Effector CD8-positive, alpha-beta T cell (primary cell): ENCODE data around the gene GPC4.
"Not testable (repeated sequence)": the region's sequence is repeated elsewhere in the genome, so short reads cannot be mapped to it uniquely, and the experiment has no call there.

Experiments
- DNase-seq: peaks from one replicate; lab custom pipeline; 2025; lab: John Stamatoyannopoulos, UW

GPC4 gene

GRCh38 chrX:133365871-133366611 is 49.2 kb downstream of the GPC4 start:
- DNase-seq = no peak

DNA sequence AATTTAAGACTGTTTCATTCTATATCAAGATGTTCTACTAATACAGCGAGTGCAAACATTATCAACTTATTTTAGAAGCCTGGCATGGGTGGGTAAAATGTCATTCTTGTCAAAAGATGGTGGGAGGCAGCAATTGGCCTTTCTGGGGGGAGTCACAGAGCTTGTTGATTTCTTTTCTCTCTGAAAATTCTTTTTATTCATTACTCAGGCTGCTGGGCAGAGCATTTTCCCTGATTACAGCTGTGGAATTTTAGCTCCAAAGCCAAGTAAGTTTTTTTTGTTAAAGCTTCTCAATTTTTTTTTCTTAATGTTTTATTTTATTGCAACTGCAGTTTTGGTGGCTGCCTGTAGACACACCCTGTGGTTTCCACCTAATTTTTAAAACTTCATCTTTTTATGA is 50.4 kb downstream of the GPC4 start:
- DNase-seq = no peak

- no peak for DNase-seq
These were observed 51.1 kb downstream of the GPC4 start for GRCh38 chrX:133364196-133364595.

DNA sequence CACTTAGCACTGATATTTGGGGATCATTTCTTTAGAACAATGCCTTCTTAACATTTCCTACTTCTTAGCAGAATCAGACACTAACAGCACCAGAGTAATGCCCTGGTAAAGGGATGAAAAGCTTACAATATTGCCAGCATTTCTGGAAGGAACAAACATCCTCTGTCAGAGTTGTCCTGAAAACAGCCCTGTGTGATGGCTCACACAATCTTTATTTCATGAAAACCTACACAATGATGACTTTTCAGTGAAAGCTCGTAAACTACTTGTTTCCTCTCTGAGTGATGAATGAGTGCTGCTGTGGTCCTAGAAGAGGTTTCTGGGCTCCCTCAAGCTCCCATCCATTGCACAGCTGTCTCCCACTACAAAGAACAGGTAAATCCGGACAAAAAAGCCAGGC is 52.8 kb downstream of the GPC4 start:
- DNase-seq = no peak

DNA sequence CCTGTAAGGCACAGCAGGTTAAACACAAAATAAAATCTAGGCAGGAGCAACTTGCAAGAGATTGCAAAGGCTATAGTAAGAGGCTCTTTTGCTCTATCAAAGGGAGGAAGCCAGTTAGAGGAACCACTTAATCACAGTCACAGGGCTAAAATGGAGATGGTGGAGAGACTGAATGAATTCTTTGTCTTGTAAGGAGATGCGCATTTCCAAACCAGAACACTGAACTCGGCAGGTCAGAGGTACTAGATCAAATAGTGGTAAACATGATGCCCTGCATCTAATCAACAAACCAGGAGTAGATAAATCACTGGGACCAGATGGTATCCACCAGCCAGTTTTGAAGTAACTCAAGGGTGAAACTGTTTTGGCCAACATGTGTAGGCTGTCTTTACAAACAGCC is 55.8 kb downstream of the GPC4 start:
- DNase-seq = no peak

DNA sequence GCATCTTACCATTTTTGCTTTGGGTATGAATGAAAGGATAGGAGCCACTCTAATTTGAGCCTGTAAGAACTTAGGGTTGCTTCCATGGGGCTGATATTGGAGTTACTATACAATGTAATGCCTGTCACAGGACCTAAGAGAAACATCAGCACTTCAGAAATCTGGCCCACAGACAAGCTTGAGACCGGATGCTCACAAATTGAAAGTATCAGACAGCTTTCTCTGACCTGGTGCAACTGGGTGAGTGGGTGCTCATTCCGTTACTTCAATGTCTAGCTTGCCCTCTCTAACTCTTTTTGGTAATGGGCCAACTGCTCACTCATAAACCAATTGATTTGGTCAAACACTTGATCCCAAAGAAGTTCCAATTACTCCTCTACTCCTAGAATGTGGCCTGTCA is 62.1 kb downstream of the GPC4 start:
- no peak for DNase-seq

DNA sequence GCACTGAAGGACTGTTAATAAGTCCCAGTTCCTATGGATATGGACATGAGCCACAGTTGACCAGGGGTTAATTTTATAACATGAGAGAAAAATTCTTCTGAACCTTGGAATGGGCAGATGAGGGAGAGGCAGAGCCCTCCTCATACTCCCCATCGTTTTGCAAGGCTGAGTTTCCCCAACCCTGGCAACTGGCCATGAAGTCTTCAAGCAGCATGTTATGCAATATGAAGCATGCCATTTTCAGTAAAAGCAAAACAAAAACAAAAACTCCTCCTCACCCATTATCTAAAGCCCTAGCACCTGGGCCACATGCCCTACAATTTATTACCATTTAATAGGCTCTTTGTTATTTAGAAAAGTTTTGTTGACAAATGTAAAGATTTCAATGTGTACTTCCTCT is 64.5 kb downstream of the GPC4 start:
- DNase-seq = no peak

- DNase-seq = no peak
These were observed 69.3 kb downstream of the GPC4 start for GRCh38 chrX:133346026-133346425.

GRCh38 chrX:133339566-133339965 is 75.7 kb downstream of the GPC4 start:
- DNase-seq = no peak

DNA sequence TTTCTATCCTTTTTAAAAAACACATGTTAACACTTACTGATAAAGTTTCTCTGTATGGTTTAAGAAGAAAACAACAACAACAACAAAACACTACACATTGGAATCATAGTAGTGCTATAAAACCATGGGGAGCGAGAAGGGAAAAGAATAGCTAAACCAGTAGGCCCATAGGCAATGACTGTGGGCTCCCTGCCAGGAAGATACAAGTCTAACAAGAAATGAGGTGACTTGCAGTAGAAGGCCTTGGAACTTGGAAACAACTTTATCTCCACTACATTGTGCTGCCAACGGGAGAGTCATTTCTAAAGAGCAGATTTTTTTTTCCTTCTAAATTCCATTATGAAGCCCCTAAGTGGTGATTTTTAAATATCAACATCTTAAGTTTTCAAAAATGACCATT is 78.0 kb downstream of the GPC4 start:
- no peak for DNase-seq

- DNase-seq = no peak
These were observed 80.3 kb downstream of the GPC4 start for GRCh38 chrX:133335027-133335426.

DNA sequence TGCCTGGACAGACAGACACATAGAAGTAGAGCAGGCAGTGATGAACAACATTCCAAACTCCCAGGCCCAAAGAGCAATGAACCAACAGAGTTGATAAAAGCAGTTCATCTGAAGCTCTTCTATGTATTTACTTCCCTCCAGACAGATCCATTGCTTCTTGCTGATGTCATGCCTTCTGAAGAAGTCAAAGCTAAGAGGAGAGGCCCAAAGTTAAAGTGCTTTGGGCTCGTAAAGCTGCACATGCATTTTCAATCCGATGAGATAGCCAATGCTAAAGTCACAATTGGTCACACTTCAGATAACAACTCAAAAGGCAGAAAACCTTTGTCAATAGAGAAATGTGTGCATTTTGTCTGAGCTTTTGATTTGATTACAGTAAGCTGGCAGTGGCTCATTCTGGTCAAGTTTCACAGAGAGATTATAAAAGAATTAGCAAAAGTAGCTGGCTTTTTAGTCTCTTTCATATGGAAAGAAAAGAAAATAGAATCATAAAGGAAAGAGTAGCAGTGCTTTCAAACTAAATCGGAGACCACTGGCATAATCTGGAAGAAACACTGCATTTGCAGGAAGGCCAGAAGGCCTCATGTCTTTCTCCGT is 82.0 kb downstream of the GPC4 start:
- no peak for DNase-seq

GRCh38 chrX:133332737-133333136 is 82.6 kb downstream of the GPC4 start:
- no peak for DNase-seq

DNA sequence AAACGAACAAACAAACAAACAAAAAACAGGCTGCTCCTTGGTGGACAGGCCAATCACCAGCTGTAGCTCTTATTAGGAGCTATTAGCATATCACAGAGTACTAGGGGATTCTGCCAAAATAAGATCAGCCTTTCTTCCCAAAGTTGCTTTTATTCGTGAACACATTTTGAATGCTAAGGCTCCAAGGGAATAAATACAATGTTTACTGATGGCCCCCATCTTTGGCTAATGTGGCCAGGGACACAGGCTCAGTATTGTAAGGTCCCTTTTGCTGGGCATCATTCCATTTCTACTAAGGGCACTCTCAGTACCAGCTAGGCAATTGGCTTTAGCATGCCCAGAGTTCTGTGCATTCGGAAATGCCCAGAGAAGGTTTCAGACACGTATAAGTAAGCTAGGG is 84.3 kb downstream of the GPC4 start:
- DNase-seq = no peak

DNA sequence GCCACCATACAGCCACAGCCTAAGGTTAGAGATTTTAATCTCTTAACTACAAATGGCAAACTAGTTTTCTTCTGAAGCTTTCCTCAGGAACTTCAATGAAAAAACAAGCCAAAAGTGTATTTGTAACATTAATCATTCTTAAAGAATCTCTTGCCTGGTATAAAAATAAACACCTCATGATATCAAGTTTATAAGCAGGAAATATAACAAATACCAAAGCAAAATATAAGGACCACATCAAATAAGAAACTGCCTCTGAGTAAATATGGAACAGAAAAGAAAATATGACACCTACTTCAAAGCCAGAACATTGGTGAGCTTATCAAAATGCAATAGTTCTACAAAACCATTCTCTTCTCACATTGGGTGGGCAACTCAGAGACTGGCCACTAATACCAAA is 89.9 kb downstream of the GPC4 start:
- no peak for DNase-seq

DNA sequence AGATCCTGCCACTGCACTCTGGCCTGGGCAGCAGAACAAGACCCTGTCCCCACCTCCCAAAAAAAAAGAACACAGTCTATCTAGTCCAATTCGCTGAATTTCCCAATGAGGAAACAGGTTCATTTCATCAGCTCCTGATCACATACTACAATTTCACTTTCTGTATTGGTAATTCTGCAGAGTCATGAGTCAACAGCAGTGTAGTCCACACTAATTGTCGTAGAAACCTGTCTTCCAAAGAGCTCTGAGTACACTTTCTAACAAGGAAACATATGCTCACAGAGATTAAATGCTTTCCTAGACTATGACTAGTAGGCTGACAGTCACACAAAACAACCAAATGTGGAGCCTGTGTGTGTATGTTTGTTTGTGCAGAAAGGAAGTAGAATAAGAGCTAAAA is 91.9 kb downstream of the GPC4 start:
- DNase-seq = no peak

DNA sequence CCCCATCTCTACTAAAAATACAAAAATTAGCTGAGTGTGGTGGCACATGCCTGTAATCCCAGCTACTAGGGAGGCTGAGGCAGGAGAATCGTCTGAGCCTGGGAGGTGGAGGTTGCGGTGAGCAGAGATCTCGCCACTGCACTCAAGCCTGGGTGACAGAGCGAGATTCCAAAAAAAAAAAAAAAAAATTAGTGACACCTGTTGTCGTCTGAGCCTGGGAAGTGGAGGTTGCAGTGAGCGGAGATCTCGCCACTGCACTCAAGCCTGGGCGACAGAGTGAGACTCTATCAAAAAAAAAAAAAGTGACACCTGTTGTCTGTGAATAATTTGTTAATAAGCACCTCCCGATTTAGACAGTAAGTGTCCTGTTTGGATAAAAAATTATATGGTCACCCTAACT is 93.0 kb downstream of the GPC4 start:
- DNase-seq = not testable (repeated sequence)

DNA sequence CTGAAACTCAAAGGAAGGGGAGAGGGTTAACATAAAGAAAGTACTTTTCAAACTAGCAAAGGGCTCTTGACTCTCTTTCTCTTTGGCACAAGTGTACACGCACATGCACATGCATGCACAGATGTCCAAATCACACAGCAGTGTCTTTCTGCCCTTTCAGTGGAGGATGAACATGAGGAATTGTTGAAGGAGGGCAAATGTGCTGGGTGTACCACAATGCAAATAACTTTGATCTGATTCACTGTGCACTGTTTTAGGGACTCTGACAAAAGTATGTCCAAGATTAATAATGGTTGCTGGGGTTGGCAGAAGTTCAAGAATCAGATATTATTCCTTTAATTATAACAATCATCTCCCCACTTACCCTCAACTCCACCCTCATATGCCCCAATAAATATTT is 93.8 kb downstream of the GPC4 start:
- no peak for DNase-seq

- no peak for DNase-seq
These were observed 101.0 kb downstream of the GPC4 start for GRCh38 chrX:133314281-133314680.

DNA sequence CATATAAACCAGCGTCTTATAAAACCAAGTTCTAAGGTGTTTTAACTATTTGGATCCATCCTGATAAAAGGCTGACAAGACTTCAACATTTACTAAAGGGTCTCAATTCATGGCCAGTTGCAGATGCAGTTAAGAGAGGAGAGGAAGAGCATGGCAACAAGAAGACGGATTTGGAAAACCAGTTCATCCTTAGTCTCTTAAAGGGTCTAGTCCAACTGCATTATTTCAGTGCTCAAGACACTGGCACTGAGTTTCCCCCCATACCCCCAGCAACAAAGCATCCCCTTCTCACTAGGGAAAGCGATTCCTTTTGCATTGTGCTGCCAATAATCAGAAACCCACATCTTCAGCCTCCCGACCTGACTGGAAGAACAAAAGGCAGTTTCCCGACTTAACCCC is 106.8 kb downstream of the GPC4 start:
- DNase-seq = no peak

- DNase-seq = no peak
These were observed 107.4 kb downstream of the GPC4 start for GRCh38 chrX:133307637-133308498.

- DNase-seq = no peak
These were observed 108.2 kb downstream of the GPC4 start for GRCh38 chrX:133307094-133307493.

DNA sequence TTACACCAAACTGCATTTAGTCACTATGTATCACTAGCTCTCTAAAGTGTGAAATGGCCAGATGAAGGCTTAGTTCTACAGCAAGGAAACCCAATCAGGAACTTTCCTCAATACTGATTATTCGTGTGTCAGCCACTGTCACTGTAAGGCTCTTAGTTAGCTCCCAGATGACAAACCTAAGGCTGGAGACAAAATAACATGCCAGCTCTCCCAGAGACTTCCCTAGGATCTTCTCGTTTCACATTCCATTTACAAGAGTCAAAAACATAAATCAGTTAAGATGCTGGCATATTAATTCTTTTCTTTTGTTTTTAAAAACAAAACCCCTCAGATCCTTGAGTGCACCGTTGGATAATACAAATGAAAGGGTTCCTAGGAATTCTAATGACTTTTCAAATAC is 109.0 kb downstream of the GPC4 start:
- no peak for DNase-seq
